ENCODE data around the gene EIF4G2.

The EIF4G2 gene

GRCh38 chr11:10771457-10771856, 37.3 kb downstream of the EIF4G2 start:
- DNase-seq (ENCODE audit: low read depth in 2 of 2): no peak

- DNase-seq (ENCODE audit: low read depth in 2 of 2): no peak
These were observed 38.0 kb downstream of the EIF4G2 start for GRCh38 chr11:10770626-10771254.

DNA sequence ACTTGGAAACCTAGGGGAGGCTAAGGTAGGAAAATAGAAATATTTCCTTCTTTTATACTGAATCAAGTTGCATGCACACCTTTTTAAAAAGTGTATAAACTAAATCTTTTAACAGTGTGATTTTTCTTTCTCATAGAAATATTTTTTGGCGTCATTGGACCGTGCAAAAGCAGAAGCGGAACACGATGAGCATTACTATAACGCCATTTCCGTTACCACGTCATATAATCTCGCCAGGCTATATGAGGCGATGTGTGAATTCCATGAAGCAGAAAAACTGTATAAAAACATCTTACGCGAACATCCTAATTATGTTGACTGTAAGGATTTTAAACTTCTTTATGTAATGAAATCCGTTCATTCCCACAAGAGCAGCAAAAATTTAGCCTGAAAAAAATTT, 44.3 kb downstream of the EIF4G2 start:
- DNase-seq (ENCODE audit: low read depth in 2 of 2): no peak

DNA sequence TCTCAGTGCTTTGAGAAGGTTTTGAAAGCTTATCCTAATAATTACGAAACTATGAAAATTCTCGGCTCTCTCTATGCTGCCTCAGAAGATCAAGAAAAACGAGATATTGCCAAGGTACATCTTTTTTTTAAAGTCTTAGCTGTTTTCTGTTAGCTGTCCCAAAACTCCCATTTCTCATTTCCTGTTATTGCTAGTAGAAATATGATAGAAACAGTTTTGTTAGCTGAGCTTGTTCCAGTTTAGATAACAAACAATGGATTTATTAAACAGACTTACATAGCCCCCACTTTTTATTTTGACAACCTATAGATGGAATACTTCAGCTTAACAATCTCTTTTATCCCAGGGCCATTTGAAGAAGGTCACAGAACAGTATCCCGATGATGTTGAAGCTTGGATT, 45.0 kb downstream of the EIF4G2 start:
- no peak for DNase-seq (ENCODE audit: low read depth in 2 of 2)

DNA sequence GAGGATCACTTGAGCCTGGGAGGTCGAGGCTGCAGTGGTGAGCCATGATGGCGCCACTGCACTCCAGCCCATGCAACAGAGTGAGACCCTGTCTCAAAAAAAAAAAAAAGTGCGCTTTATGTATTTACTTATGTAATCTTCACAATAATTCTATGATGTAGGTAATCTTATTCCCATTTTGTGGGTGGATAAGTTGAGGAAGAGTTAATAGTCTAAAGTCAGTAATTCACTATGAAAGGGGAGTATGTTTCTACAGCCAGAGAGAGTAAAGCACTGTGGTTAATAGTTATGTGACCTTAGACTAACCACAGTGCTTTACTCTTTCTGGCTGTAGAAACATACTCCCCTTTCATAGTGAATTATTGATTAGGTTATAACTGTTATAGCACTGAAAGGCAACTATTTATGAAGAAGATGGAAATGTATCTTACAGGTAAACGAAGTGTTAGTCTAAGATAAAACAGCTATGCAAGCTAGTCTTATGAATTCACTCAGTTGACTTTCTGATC, 45.8 kb downstream of the EIF4G2 start:
- DNase-seq (ENCODE audit: low read depth in 2 of 2): no peak

GRCh38 chr11:10762185-10762584, 46.5 kb downstream of the EIF4G2 start:
- no peak for DNase-seq (ENCODE audit: low read depth in 2 of 2)

DNA sequence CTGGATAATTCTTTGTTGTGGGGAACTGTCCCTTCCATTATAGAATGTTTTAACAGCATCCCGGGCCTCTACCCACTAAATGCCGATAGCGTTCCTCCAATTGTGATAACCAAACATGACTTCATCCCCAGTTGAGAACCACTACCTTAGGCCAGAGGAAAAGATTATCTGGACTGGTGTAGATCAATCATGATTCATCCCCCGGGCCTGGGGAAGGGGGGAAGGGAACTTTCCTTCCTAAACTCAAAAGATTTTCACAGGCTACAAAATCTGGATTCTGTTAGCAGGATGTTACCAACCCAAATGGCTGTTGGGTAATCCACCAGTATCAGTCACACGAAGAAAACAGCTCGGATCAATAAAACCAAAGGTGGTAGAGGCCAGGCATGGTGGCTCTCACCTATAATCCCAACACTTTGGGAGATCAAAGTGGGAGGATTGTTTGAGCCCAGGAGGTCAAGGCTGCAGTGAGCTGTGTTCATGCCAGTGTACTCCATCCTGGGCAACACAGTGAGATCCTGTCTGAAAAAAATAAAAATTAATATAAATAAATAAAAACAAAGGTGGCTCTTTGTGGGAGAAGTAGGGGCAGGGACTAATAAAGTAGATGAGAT, 47.5 kb downstream of the EIF4G2 start:
- no peak for DNase-seq (ENCODE audit: low read depth in 2 of 2)

DNA sequence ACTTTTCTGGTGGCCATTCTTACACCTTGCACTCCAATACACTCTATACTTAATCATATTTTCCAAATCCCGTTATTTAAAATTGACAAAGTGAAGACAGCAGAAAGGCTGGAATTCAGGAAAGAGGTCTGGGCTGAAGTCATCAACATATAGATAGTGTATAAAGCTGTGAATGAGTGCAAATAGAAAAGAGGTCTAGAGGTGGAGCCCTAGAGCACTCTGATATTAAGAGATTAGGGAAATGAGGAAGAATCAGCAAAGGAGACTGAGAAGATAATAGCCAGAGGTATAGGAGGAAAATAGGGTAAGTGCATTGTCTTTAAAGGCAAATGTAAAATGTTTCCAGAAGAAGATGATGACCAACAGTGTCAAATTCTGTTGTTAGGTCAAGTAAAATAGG, 49.8 kb downstream of the EIF4G2 start:
- DNase-seq (ENCODE audit: low read depth in 2 of 2): no peak

DNA sequence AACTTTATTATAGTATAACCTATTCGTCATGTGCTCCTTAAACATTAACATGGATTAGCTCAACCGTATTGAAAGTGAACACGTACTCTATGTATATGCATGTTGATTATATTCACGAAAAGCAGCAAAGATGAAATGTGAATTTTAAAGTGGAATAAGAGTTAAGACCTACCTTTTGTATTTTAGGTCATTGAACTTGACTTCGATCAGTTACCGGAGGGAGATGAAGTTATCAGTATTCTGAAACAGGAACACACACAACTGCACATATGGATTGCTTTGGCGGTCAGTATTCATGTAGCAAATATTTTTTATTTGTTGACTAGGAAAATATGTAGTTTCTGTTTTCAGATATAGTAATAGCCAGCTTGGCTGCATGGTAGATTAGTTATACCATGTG, 56.2 kb downstream of the EIF4G2 start:
- DNase-seq (ENCODE audit: low read depth in 2 of 2): no peak

- DNase-seq (ENCODE audit: low read depth in 2 of 2): no peak
These were observed 56.7 kb downstream of the EIF4G2 start for GRCh38 chr11:10752061-10752460.

GRCh38 chr11:10751581-10751940, 57.2 kb downstream of the EIF4G2 start:
- DNase-seq (ENCODE audit: low read depth in 2 of 2): no peak

GRCh38 chr11:10750838-10751580, 57.7 kb downstream of the EIF4G2 start, which contains the start of gene CTR9:
Gene CTR9, plus strand, starts transcription at chr11:10751246. Its CDS starts 167 bp downstream, at chr11:10751413.
- peak; percentile 90 to 91 for DNase-seq (ENCODE audit: low read depth in 2 of 2)

GRCh38 chr11:10749476-10749875, 59.2 kb downstream of the EIF4G2 start:
- DNase-seq (ENCODE audit: low read depth in 2 of 2): no peak

GRCh38 chr11:10747733-10748132, 61.0 kb downstream of the EIF4G2 start:
- DNase-seq (ENCODE audit: low read depth in 2 of 2): no peak
